ENCODE results near the gene CWC22. TPM values are rescaled to one million over a fixed set of nuclear protein-coding genes. Genes with fewer than 3 reads are reported as not detected.
"Not testable (repeated sequence)": the region's sequence is repeated elsewhere in the genome, so short reads cannot be mapped to it uniquely, and the experiment has no call there.

CWC22 gene
- 10 to 100 TPM; 13.2 to 24.3 (median 19.4) TPM for total RNA-seq

GRCh38 chr2:180006781-180007579 lies at the start of gene CWC22:
Gene CWC22 (minus strand): TSS chr2:180007297. CDS start chr2:179993341, 13,956 bp downstream.
- WGBS, result 0% methylated on average over 44 of the region's 46 CpGs
- DNase-seq (ENCODE audit: low spot score in 2 of 2), result peak; percentile 90
- H3K27me3 ChIP-seq, result no peaks in the 10 kb centered on the region
- peaks cover 28% of the 10 kb centered on the region for H3K4me1 ChIP-seq
- no peaks in the 10 kb centered on the region for H3K36me3 ChIP-seq
- H3K4me3 ChIP-seq, result peak within 1 kb of the TSS; percentile 80
- peak within 1 kb of the TSS; percentile 92 for H3K27ac ChIP-seq
- no peaks in the 10 kb centered on the region for H3K9me3 ChIP-seq
- peak in 1 of 2 donors; percentile 51 for TF ChIP-seq POLR2A (IDR thresholded peaks at IDR 0.05)
- TF ChIP-seq EP300 (IDR thresholded peaks at IDR 0.05), result no peak
- peak; percentile 7 to 73 (median 52) for TF ChIP-seq POLR2AphosphoS5 (IDR thresholded peaks at IDR 0.05)
- TF ChIP-seq, protein P1, sequence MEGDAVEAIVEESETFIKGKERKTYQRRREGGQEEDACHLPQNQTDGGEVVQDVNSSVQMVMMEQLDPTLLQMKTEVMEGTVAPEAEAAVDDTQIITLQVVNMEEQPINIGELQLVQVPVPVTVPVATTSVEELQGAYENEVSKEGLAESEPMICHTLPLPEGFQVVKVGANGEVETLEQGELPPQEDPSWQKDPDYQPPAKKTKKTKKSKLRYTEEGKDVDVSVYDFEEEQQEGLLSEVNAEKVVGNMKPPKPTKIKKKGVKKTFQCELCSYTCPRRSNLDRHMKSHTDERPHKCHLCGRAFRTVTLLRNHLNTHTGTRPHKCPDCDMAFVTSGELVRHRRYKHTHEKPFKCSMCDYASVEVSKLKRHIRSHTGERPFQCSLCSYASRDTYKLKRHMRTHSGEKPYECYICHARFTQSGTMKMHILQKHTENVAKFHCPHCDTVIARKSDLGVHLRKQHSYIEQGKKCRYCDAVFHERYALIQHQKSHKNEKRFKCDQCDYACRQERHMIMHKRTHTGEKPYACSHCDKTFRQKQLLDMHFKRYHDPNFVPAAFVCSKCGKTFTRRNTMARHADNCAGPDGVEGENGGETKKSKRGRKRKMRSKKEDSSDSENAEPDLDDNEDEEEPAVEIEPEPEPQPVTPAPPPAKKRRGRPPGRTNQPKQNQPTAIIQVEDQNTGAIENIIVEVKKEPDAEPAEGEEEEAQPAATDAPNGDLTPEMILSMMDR (IDR thresholded peaks at IDR 0.05), result no peak

GRCh38 chr2:180056367-180057118 lies 49.4 kb upstream of the CWC22 start:
- DNase-seq (ENCODE audit: low spot score in 2 of 2), result no peak
- 47% methylated on average over 15 of the region's 15 CpGs for WGBS
- Histone ChIP-seq H3K27me3 (no peaks in the 10 kb centered on the region), H3K36me3 (no peaks in the 10 kb centered on the region), H3K4me1 (no peaks in the 10 kb centered on the region), H3K9me3 (no peaks in the 10 kb centered on the region), H3K4me3 (no peak overlapping the region), H3K27ac (no peak overlapping the region)
- TF ChIP-seq, protein P1 (IDR thresholded peaks at IDR 0.05), result no peak
- no peak for TF ChIP-seq POLR2A (IDR thresholded peaks at IDR 0.05)
- no peak for TF ChIP-seq POLR2AphosphoS5 (IDR thresholded peaks at IDR 0.05)
- no peak for TF ChIP-seq EP300 (IDR thresholded peaks at IDR 0.05)

- H3K4me1 ChIP-seq; H3K27me3 ChIP-seq; H3K27ac ChIP-seq; DNase-seq (ENCODE audit: low spot score in 2 of 2); H3K4me3 ChIP-seq; H3K9me3 ChIP-seq; H3K36me3 ChIP-seq: not testable (repeated sequence)
- 93% methylated on average over 1 of the region's 1 CpG for WGBS
Measured at GRCh38 chr2:180054576-180054975, 47.5 kb upstream of the CWC22 start.

DNA sequence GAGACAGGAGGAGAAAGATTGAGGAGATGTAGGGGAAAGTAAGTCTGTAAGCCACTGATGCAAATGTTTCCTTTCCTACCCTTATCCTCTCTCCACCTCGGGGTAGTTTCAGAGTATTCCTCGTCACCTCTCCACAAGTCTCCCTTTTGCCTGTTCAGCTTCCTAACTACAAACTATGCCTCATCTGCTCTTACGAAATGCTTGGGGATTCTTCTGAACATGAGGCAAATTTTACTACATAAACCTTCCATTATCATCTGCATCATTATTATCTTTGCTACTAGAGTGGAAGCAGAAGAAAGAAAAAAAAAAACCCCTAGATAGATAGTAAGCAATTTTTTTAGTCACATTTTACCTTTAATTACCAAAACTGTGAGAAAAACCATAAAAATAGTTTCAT lies 43.1 kb upstream of the CWC22 start:
- H3K4me1 ChIP-seq, result no peaks in the 10 kb centered on the region
- no peak overlapping the region for H3K27ac ChIP-seq
- no peak for DNase-seq (ENCODE audit: low spot score in 2 of 2)
- H3K4me3 ChIP-seq, result no peak overlapping the region
- H3K27me3 ChIP-seq, result no peaks in the 10 kb centered on the region
- TF ChIP-seq POLR2A (IDR thresholded peaks at IDR 0.05), result no peak
- TF ChIP-seq, protein P1 (IDR thresholded peaks at IDR 0.05), result no peak
- TF ChIP-seq EP300 (IDR thresholded peaks at IDR 0.05), result no peak
- TF ChIP-seq POLR2AphosphoS5 (IDR thresholded peaks at IDR 0.05), result no peak
- H3K36me3 ChIP-seq, result no peaks in the 10 kb centered on the region
- 87% methylated on average over 3 of the region's 3 CpGs for WGBS
- H3K9me3 ChIP-seq, result no peaks in the 10 kb centered on the region

GRCh38 chr2:180048251-180048650 lies 41.2 kb upstream of the CWC22 start:
- no peaks in the 10 kb centered on the region for H3K27me3 ChIP-seq
- TF ChIP-seq, protein P1 (IDR thresholded peaks at IDR 0.05), result no peak
- TF ChIP-seq POLR2A (IDR thresholded peaks at IDR 0.05) (no peak), EP300 (IDR thresholded peaks at IDR 0.05) (no peak), POLR2AphosphoS5 (IDR thresholded peaks at IDR 0.05) (no peak)
- no peak overlapping the region for H3K27ac ChIP-seq
- no peaks in the 10 kb centered on the region for H3K36me3 ChIP-seq
- H3K4me3 ChIP-seq, result no peak overlapping the region
- no peaks in the 10 kb centered on the region for H3K4me1 ChIP-seq
- H3K9me3 ChIP-seq, result no peaks in the 10 kb centered on the region
- no peak for DNase-seq (ENCODE audit: low spot score in 2 of 2)
- WGBS, result 64% methylated on average over 1 of the region's 1 CpG
